Measurements from ENCODE around the gene AWAT2. TPM values are rescaled to one million over a fixed set of nuclear protein-coding genes. Genes with fewer than 3 reads are reported as not detected.

Gene AWAT2
- total RNA-seq, 1 donor: not detected

- H3K9me3 ChIP-seq (ENCODE audit: low read depth, low read length): no peaks in the 10 kb centered on the region
- peaks cover 9% of the 10 kb centered on the region for H3K27me3 ChIP-seq (ENCODE audit: insufficient read depth, low read length)
- TF ChIP-seq, protein P1, sequence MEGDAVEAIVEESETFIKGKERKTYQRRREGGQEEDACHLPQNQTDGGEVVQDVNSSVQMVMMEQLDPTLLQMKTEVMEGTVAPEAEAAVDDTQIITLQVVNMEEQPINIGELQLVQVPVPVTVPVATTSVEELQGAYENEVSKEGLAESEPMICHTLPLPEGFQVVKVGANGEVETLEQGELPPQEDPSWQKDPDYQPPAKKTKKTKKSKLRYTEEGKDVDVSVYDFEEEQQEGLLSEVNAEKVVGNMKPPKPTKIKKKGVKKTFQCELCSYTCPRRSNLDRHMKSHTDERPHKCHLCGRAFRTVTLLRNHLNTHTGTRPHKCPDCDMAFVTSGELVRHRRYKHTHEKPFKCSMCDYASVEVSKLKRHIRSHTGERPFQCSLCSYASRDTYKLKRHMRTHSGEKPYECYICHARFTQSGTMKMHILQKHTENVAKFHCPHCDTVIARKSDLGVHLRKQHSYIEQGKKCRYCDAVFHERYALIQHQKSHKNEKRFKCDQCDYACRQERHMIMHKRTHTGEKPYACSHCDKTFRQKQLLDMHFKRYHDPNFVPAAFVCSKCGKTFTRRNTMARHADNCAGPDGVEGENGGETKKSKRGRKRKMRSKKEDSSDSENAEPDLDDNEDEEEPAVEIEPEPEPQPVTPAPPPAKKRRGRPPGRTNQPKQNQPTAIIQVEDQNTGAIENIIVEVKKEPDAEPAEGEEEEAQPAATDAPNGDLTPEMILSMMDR (IDR thresholded peaks at IDR 0.05; ENCODE audit: extremely low read depth, low read depth, low read length): no peak
- H3K27ac ChIP-seq (ENCODE audit: low read depth, low read length): no peak overlapping the region
- no peaks in the 10 kb centered on the region for H4K20me1 ChIP-seq (ENCODE audit: insufficient read depth, low read length)
- H3K4me3 ChIP-seq (ENCODE audit: insufficient read depth, low read length): no peak overlapping the region
- DNase-seq (ENCODE audit: insufficient read length, low spot score, missing footprints): no peak
- no peaks in the 10 kb centered on the region for H3K79me2 ChIP-seq (ENCODE audit: insufficient read depth, low read length)
- H3K4me1 ChIP-seq (ENCODE audit: insufficient read depth, low read length): no peaks in the 10 kb centered on the region
- H2AFZ ChIP-seq (ENCODE audit: low read length): no peak overlapping the region
- H3K36me3 ChIP-seq (ENCODE audit: insufficient read depth, low read length): no peaks in the 10 kb centered on the region
- no peak overlapping the region for H3K4me2 ChIP-seq (ENCODE audit: insufficient read depth, low read length)
These were observed 56.2 kb downstream of the AWAT2 start for GRCh38 chrX:69993494-69993893.

DNA sequence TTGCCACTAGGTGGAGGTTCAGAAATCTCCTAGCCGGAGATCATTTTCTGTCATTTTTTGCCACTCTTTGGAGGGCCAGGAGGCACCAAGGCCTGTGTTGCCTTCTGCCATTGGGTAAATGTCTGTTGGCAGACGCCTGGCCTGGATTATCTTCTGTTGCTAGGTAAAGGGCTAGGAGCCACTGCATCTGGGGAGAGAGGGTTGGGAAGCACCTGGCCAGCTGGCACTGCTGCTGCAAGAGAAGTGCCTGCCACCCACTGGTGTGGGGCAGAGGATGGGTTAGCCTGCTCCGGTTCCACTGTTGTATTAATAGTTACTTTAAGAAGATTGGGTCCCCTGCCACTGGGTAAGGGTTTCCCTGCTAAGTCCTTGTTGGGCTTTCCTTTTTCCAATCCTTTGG lies 58.1 kb downstream of the AWAT2 start:
- Histone ChIP-seq H4K20me1 (ENCODE audit: insufficient read depth, low read length) (no peaks in the 10 kb centered on the region), H3K27me3 (ENCODE audit: insufficient read depth, low read length) (peaks cover 9% of the 10 kb centered on the region), H3K27ac (ENCODE audit: low read depth, low read length) (no peak overlapping the region), H3K4me3 (ENCODE audit: insufficient read depth, low read length) (no peak overlapping the region), H2AFZ (ENCODE audit: low read length) (no peak overlapping the region), H3K9me3 (ENCODE audit: low read depth, low read length) (no peaks in the 10 kb centered on the region), H3K4me1 (ENCODE audit: insufficient read depth, low read length) (no peaks in the 10 kb centered on the region), H3K4me2 (ENCODE audit: insufficient read depth, low read length) (no peak overlapping the region), H3K36me3 (ENCODE audit: insufficient read depth, low read length) (no peaks in the 10 kb centered on the region), H3K79me2 (ENCODE audit: insufficient read depth, low read length) (no peaks in the 10 kb centered on the region)
- TF ChIP-seq, protein P1 (IDR thresholded peaks at IDR 0.05; ENCODE audit: extremely low read depth, low read depth, low read length): no peak
- DNase-seq (ENCODE audit: insufficient read length, low spot score, missing footprints): no peak

Small RNAs within 50 kb of the gene (small RNA-seq; reads per million reads assigned to genes)
- not detected for gene MIR676

Other genes with a start within 250 kb of the AWAT2 start
- not detected in 2 replicates for gene OTUD6A, start 12.5 kb upstream of the AWAT2 start, total RNA-seq
- 85.0 and 88.1 TPM in 2 replicates for gene IGBP1, start 83.5 kb upstream of the AWAT2 start, total RNA-seq
- not detected in 2 replicates for gene DGAT2L6, start 127.5 kb upstream of the AWAT2 start, total RNA-seq
- gene AWAT1, start 184.7 kb upstream of the AWAT2 start, total RNA-seq: not detected in 2 replicates
- gene P2RY4, start 210.3 kb upstream of the AWAT2 start, total RNA-seq: under 0.01 and 0.29 TPM in 2 replicates
- gene ARR3, start 218.4 kb upstream of the AWAT2 start, total RNA-seq: not detected in 2 replicates
- not detected in 2 replicates for gene RAB41, start 232.2 kb upstream of the AWAT2 start, total RNA-seq
- gene PDZD11, start 240.0 kb upstream of the AWAT2 start, total RNA-seq: 43.4 and 55.4 TPM in 2 replicates
- 2.1 and 2.2 TPM in 2 replicates for gene KIF4A, start 240.2 kb upstream of the AWAT2 start, total RNA-seq